HG03378 (cell line): ENCODE data around the gene TRIP10.

Source experiments
- ATAC-seq: cut with Tn5 transposase; IDR thresholded peaks from one replicate; pipeline ENCODE4 v1.9.1; 2021; ENCODE audit warnings: mild to moderate bottlenecking, moderate library complexity; ENCODE audit not compliant: unreplicated experiment

The TRIP10 gene

DNA sequence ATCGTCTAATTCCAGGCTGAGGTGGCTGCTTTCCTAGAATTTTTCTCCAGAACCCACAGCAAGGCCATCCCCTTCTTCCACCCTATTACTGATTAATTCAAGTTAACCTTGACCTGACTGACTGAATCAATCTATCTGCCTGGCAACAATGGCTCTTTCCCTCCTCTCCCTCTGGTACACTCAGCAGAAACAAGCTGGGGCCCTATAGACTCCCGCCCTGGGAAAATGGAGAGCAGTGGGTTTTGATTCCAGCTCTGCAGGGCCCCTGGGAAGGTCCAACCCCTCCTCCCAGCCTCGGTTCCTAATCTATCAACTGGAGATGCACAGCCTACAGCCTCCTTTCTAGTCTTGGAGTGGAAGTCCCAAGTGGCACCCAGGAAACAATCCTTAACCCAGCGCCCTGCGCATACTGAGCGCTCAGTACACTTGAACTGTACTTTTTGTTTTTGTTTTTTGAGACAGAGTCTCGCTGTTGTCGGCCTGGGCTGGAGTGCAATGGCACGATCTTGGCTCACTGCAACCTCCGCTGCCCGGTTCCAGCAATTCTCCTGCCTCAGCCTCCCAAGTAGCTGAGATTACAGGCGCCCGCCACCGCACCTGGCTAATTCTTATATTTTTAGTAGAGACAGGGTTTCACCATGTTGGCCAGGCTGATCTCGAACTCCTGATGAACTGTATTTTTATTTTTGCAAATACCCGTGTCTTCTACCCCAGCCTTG lies 13.8 kb upstream of the TRIP10 start:
- ATAC-seq, result no peak

DNA sequence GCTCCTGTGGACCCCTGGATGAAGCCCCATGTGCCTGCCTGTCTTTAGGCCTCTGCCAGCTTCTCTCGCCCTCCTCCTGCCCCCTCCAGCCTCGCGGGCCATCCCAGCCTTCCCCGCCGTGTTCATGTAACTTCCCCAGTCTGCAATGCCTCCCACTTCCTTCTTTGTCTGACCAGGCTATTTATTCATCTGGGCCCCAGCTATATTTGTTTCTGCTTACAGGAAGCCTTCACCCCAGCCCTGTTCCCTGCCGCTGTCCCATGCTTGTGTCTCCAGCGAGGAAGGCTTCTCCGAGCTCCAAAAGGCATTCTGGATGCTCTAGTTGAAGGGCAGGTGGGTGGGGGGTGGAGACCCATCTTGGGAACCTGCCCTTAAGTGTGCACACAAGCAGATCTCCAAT lies 11.1 kb upstream of the TRIP10 start:
- no peak for ATAC-seq

DNA sequence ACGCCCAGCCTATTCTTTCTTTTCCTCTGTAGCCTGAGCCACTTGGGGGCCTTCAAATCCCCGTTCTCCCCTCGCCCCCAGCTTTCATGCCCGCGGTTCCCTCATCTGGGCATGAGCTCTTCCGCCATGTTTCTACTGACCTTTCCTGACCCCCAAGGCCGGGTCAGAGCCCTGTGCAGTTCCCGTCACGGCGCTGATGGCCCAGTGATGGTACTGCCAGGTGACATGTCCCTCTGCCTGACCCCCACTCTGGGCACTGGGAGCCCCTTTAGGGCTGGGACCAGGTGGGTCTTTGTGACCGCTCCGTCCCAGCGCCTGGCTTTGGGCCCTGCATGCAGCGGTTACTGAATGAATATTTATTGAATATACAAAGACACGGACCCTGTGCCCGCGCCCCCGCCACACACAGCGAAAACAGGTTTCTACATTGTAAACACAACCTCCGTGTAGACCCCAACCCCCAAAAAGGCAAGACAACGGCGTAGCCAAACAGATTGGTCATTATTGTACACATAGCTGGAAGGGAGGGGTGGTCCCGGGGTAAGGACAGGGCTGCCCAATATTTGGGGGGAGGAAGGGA lies 9.8 kb upstream of the TRIP10 start:
- no peak for ATAC-seq

DNA sequence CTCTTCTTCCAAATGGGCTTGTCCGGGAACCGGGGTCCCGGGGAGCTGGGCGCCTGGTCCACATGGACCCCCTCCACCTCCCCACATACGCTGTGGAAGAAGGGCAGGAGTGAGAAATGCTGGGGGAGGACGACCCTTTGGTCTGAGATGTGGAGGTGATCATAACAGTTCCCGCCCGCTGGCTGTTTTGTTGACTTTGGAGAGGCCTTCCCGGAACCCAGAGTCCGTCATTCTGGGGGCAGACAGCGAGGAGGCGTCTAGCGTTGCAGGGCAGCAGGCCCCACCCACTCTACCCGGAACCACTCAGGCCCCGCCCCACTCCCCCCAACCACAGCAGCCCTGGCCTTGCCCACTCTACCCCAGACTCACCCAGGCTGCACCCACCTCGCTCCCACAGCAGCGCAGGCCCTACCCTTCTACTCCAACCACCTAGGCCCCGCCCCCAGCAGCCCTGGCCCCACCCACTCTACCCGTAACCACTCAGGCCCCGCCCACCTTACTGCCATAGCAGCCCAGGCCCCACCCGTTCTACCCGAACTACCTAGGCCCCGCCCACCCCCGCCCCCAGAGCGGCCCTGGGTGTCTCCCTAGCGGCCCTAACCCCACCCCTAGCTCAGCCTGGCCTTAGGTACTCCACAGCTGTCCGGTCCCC lies 9.2 kb upstream of the TRIP10 start:
- no peak for ATAC-seq

DNA sequence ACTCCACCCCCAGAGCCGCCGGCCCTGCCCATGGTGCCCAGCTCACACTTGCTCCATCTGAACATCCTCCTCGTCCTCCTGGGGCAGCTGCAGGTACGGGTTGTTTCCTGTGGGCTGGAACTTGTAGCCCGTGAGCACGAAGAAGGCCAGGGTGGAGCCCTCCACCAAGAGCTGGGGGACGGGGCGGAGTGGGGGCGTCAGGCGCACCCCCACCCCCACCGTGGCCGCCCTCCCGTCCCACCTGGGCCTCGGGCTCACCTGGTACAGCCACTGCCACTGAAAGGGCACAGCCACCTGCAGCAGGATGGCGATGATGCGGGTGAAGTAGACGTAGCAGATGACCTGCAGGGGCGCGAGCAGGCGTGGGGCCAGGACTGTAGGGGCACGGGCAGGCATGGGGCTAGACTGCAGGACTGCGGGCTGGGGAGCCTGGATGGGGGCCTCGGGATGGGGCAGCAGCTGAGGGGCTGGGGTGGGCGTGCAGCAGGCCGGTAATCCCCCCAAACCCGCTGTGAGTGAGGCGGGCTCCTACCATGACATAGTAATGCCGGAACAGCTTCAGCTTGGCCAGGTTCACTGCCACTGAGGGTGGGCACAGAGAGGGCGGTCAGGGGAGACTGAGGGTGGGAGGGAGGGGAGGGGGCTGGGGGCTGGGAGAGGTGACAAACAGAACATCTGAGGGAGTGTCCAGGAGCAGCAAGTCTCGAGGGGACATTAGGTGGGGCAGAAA lies 8.4 kb upstream of the TRIP10 start:
- ATAC-seq, result no peak

DNA sequence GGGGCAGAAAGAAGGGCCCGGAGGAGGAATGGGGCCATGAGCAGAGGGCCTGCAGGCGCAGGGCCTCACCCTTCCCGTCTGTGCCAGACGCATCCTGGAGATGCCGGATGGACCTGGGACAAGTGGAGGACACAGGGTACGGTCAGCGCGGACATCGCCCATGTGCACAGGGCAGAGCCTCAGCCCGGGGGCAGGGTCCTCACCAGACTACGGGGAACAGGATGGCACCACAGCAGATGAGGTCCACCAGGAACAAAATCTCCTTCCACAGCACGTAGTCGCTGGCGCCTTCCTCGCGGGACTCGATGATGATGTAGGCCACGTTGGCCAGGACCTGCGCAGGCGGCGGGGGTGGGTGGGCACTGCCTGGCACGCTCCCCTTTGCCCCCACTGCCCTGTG lies 7.7 kb upstream of the TRIP10 start:
- ATAC-seq, result no peak

DNA sequence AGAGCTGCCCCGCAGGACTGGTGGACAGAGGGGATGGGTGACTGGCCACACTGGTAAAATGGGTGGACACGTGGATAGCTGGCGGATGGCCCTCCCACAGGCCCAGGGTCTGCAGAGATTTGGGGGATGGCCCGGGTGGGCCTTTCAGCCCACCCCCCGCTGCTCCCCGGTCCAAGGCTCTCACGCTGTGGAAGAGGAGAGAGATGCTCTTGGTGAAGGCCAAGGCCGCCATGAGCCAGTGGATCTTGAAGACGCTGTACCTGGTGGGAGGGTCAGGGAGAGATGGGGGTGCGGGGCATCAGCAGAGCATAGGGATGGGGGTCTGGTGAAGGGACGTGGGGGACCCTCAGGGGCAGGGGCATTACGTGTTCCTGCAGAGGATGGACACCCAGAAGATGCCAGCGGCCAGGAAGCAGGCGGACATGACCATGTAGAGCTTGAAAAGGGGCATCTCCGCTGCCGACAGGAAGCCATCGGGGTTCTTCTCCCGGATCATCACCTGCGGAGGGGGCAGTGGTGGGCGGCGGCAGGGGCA lies 6.6 kb upstream of the TRIP10 start:
- no peak for ATAC-seq

DNA sequence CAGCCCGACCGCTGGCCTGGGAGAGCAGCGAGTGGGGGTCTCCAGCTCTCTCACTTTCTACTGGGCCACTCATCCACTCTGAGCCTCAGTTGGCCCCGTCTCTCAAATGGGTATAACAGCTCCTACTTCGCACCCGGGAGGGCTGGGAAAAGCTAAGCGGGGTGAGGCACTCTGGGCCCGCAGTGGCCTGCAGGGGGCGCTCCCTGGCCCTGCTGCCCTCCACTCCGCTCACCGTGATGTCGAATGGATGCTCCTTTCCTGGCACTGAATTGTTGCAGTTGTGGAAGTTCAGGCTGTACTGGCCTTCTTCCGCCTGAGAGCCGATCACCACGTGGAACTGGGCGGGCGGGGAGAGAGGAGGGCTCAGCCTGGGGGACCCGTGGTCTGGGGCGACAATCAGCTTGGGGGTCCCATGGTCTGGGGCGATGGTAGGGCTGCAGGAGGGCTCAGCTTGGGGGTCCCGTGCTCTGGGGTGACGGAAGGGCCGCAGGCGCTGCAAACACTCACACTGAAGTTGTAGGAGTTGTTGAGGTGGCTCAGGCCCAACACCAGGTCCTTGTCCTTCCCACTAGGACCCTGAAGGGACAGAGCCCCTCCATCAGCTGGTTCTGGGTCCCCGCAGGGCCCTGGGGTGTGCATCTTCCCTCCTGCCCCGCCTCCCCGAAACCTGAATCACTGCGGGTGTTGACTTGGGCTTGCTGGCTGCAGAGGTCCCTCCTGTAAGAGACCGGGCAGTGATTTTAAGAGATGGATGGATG lies 6.0 kb upstream of the TRIP10 start:
- no peak for ATAC-seq

DNA sequence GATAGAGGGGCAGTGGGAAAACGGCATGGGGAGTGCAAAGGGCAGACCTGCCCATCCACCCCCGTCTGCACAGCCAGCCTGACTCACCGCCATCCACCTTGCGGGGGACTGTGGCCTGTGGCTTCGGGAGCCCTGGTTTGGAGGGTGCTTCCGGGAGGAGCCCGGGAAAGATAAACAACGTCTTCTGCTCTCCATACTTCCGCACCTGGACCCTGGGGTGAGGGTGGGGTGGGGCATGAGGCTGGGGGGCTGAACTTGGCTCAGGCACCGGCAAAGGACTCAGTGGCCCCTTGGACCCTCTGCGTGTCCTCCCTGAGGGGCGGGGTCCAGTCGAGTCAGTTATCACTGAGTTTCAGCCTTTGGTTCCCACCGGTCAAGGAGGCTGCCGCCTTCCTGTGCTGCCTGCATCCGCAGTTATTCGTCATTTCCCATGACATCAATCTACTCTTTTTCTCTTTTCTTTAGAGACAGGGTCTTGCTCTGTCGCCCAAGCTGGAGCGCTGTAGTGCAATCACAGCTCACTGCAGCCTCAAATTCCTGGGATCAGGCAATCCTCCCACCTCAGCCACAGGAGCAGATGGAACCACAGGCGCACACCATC lies 5.3 kb upstream of the TRIP10 start:
- no peak for ATAC-seq

DNA sequence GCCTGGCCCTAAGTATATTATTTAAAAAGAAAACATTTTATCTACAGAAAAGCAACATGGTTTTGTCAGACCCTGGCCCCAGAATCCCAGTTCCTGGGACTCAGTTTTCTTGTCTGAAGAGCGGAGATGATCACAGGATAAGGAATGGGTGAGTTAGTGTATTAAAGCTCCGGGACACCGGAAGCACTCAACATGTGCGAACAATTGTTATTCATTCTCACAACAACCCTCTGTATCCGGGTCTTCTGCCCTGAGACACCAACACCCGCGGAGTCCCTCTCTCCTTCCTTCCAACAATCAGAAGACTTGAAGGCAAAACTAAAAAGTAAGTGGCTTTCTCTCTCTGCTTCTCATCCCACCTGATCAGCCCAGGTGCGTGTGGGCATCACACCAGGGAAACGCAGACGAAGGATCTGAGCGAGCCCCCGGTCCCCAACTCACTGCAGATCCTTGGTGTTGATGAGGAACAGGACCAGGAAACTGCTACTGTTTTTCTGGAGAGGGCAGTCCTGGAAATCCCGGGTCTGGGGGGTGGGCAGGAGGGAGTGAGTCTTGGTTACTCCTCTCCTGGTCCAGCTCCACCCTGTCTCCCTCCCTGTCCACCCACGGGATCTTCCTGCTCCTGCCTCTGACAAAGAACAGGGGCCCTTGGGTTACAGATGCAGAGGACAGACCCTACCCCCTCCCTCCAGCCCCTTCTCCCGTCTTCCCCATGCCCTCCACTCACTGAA lies 4.1 kb upstream of the TRIP10 start:
- ATAC-seq, result no peak

DNA sequence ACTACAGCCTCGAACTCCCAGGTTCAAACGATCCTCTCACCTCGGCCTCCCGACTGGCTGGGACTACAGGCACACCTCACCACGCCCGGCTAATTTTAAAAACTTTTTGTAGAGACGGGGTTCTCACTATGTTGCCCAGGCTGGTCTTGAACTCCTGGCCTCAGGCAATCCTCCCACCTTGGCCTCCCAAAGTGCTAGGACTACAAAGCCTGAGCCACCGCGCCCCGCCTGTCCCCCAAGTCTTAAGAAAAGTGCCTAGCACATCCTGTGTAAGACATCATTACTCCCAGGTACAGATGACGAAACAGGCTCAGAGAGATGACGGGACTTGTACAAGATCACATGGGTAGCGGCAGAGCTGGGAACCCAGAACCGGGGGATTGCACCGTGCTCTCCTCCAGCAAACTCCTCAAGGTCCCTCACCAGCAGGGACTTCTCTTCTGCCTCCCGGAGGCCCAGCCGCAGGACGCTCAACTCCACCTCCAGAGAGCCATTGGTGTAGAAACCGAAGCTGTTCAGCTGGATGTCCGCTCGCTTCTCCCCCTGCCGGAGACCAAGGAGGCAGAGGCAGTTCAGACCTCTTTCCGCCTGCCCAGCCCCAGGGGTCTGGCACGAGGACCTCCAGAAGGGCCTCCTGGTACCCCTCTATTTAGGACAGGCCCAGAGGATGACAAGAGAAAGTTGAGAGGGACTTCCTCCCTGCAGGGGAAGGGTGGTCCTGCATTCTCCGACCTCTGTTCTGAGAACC lies 3.1 kb upstream of the TRIP10 start:
- ATAC-seq, result no peak

DNA sequence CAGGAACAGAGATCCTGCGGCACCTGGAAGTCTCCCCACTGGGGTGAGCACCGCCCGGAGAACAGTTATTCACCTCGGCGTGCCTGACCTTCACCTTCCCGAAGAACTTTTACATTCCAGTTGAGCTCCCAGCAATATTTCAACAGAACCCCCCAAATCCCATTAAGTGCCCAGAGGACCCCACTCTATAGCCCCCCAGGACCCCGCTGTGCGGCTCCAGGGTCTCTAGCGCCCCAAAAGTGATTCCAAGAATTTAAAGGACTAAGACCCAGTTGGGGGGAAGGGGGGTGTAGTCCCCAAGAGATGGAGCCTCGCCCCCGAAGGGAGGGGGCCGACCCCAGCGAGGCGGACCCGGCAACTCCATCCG lies 2.6 kb upstream of the TRIP10 start:
- no peak for ATAC-seq

DNA sequence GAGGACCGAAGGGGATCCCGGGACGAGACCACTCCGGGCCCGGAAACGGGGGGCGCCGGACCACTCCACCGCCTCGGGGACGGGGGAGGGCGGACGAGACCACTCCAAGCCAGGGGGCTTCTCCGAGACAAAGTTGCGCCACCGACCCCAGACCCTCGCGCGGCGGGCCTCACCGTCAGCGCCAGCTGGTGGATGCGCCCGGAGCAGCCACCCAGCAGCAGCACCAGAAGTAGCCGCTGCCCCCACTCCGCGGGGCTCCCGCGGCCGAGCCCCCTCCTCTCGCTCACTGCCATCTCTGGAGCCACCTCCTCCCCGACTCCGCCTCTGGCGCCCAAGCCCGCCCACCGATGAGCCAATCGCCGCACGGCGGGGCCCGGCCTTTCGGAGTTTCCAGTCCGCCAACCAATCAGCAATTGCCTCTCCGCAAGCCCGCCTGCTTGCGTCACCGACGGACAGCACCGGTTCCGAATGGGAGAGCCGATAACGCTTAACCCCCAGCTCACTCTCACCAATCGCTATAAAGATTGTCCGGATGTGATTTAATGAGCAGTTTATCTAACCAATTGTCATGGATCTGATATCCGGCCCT lies 2.1 kb upstream of the TRIP10 start, which contains the start of gene GPR108:
Gene GPR108, minus strand, starts transcription at position 297 of the 589 bp plus-strand sequence. Its CDS starts 4 bp downstream, at position 293.
- ATAC-seq, result peak; percentile 73

DNA sequence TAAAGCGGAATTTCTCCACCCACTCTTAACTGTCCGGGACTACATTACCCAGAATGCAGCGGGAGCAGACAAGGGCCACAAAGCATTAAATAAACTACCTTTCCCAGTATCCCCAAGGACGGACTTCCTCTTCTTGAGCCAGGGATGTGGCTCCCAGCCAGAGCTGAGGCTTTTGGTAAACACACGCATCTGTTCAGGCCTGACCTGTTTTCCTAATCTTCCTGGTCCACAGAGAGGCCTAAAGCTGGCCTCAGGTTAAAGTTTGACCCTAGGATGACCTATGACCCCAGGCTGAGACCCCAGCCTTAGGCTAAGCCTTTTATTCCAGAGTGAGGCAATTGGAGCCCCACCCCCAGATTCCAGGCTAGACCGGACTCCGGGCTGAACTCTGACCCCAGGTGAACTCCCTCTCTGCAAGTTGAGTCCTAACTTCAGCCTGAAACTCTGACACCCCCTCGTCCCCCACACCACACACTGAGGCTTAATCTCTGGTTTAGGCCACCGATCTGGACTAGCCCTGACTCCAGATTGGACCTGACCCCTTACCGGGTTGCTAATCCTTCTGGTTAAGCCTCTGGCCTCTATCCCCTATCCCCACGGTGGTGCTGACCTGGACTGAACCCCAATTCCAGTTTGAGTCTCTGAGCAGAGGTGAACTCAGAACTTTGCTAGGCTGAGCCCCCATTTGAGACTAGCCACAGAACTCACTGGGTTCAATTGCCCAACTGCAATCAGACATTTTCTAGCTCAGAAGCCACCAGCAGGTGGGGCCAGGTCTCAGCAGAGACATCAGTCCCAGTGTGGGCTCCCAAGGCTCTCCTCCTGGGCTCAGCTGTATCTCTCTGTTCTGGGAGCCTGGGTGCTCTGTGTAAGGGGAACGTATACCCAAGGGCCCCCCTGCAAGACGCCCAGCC lies 1.4 kb upstream of the TRIP10 start:
- peak; percentile 0 for ATAC-seq

DNA sequence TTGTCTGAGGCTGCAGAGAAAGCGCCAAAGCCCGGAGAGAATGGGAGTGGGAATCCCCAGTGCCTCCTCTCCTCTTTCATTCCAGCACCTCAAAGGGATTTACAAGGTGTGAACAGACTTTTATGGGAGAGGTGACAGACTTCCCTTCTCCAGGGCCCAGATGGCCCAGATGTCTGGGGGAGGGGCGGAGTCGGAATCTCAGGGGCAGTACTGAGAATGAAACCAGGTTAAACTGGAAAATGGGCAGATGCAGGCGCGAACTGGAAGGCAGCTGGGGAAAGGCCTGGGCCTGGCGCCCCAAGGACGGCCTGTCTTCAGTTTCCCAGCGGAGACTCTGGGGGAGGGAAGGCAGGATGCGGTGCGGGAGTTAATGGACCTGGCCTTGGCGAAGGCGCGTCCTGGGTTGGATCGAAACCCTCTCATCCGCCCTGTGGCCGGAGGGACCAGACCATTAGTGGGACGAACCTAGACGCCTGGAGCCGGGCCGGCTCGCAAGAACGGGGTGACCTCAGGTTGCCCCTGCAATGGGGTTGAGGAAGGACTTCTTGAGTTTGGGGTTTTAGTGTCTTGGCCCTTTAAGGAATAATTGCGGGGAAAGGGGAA lies 592 bp upstream of the TRIP10 start:
- ATAC-seq, result no peak

DNA sequence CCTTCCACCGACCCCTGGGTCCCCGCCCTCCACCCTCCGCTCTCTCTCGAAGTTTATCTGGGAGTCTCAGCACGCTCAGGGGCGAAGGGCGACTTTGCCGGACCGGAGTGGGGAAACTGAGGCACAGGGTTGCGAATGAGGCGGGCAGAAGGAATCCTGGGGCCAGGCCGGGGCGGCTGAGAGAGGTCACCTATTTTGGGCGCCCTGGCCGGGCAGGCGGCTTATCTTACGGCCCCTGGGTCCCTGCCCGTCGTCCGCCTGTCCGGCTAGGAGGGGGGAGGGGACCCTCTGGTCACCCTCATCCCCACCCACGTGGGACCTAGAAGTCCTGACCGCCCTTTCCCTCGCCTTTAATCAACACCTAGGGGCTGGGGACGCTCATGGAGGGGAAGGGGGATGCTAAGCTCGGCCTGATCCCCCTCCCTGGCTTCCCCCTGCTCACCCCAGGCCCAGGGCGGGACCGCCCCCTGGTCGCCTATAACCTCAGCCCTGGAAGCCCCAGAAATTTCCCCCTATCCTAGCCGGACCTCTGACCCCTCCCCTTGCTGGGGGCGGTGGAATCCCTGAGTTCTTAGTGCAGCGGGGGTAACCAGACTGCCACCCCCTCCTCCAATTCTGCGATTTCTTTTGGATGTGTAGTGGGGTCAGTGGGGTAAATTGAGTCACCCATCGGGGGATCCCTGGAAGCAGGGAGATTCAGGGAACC lies 556 bp downstream of the TRIP10 start:
- ATAC-seq, result no peak
